GM13976 (cell line): ENCODE measurements around the gene UBE2E2.

Source experiments
- DNase-seq: peaks from one replicate; pipeline ENCODE4 v3.0.0; 2012; ENCODE audit warnings: low spot score
- CTCF ChIP-seq: IDR thresholded peaks from 2 replicates; pipeline ENCODE4 v1.5.1; 2012; ENCODE audit warnings: borderline replicate concordance, mild to moderate bottlenecking; ENCODE audit not compliant: insufficient read depth; ENCODE audit errors: extremely low read depth, missing control alignments, control extremely low read depth
- in situ Hi-C: fragments of 300-500 bp; cut with MboI; formaldehyde crosslinking; loops from one replicate; pipeline ENCODE4 v1.12.0; 2022; ENCODE audit warnings: low sequenced_read_pairs, mixed read lengths, inconsistent platforms; ENCODE audit not compliant: unreplicated experiment

The UBE2E2 gene

GRCh38 chr3:23450806-23451205 is 247.7 kb downstream of the UBE2E2 start:
- in situ Hi-C loops = no loop called here
- TF ChIP-seq CTCF = no peak
- DNase-seq = no peak

- in situ Hi-C loops = no loop called here
- no peak for DNase-seq
- TF ChIP-seq CTCF = no peak
These were observed 249.3 kb downstream of the UBE2E2 start for GRCh38 chr3:23452408-23452807.

GRCh38 chr3:23455084-23455483 is 252.0 kb downstream of the UBE2E2 start:
- in situ Hi-C loops = no loop called here
- DNase-seq = no peak

GRCh38 chr3:23455775-23456174 is 252.6 kb downstream of the UBE2E2 start:
- DNase-seq = no peak
- in situ Hi-C loops = no loop called here
- no peak for TF ChIP-seq CTCF

More at GRCh38 chr3:23455084-23455483, 252.0 kb downstream of the UBE2E2 start:
- no peak for TF ChIP-seq CTCF

- in situ Hi-C loops = no loop called here
- DNase-seq = no peak
- no peak for TF ChIP-seq CTCF
These were observed 254.6 kb downstream of the UBE2E2 start for GRCh38 chr3:23457697-23458096.

- in situ Hi-C loops = no loop called here
- no peak for DNase-seq
- no peak for TF ChIP-seq CTCF
These were observed 256.3 kb downstream of the UBE2E2 start for GRCh38 chr3:23459465-23459864.

GRCh38 chr3:23459889-23460546 is 256.9 kb downstream of the UBE2E2 start:
- in situ Hi-C loops = no loop called here
- DNase-seq = no peak
- TF ChIP-seq CTCF = no peak
